Esophagus muscularis mucosa (tissue), 4 donors: ENCODE data around the gene NAV2. TPM values are rescaled to one million over a fixed set of nuclear protein-coding genes. Genes with fewer than 3 reads are reported as not detected.

Source experiments
- DNase-seq: peaks from one replicate; pipeline ENCODE4 v3.0.0-alpha.2; 2017; ENCODE audit errors: extremely low spot score
- H3K27ac ChIP-seq, 4 donors: fragments of 200-600 bp; sonication (generic); replicated peaks in 1 of 4; 1 replicate in 3 of 4; 2 replicates in 1 of 4; pipeline ENCODE4 v1.5.1; 2016 to 2019; ENCODE audit warnings: mild to moderate bottlenecking in 1 of 4
- H3K27me3 ChIP-seq, 4 donors: fragments of 200-600 bp; sonication (generic); one replicate each; pipeline versions ENCODE4 v1.5.1 to v1.6.0; 2016 to 2019
- H3K36me3 ChIP-seq, 4 donors: fragments of 200-600 bp; sonication (generic); one replicate each; pipeline ENCODE4 v1.5.1; 2016 to 2019
- H3K4me1 ChIP-seq, 4 donors: fragments of 200-600 bp; sonication (generic); one replicate each; pipeline ENCODE4 v1.5.1; 2016 to 2019
- H3K4me3 ChIP-seq, 4 donors: fragments of 200-600 bp; sonication (generic); 1 replicate in 2 of 4; 2 replicates in 2 of 4; pipeline ENCODE4 v1.5.1; 2016 to 2019; ENCODE audit warnings: mild to moderate bottlenecking in 4 of 4, moderate library complexity in 1 of 4
- H3K9me3 ChIP-seq, 4 donors: fragments of 200-600 bp; sonication (generic); 1 replicate in 3 of 4; 2 replicates in 1 of 4; pipeline ENCODE4 v1.5.1; 2016 to 2019
- CTCF ChIP-seq, 3 experiments: fragments of 200-600 bp in 2 of 3; fragments of 450-650 bp in 1 of 3; sonication (generic) in 2 of 3; IDR thresholded peaks; one replicate each; pipeline ENCODE4 v1.5.1; 2017 to 2019; ENCODE audit warnings: antibody characterized with exemption in 3 of 3, mild to moderate bottlenecking in 2 of 3, moderate library complexity in 1 of 3
- EP300 ChIP-seq: sonication (generic); formaldehyde crosslinking; IDR thresholded peaks from one replicate; pipeline ENCODE4 v1.6.1; 2017; ENCODE audit warnings: antibody characterized with exemption
- POLR2A ChIP-seq: fragments of 450-650 bp; IDR thresholded peaks from one replicate; pipeline ENCODE4 v1.6.1; 2017; ENCODE audit warnings: antibody characterized with exemption, moderate library complexity, mild to moderate bottlenecking, low read depth
- POLR2AphosphoS5 ChIP-seq, 2 donors: sonication (generic); formaldehyde crosslinking; IDR thresholded peaks; one replicate each; pipeline ENCODE4 v1.6.1; 2017; ENCODE audit warnings: antibody characterized with exemption in 2 of 2
- WGBS: methylation state at CpG from one replicate; pipeline ENCODE4 v1.1.5; 2018; 5-methylcytosine and 5-hydroxymethylcytosine counted together
- intact Hi-C: fragments of 100-400 bp; cut with DNase I; formaldehyde crosslinking; loops from one replicate; pipeline ENCODE4 v1.15.1; 2023
- total RNA-seq, 4 donors: library from RNA; depleted of rRNA; stranded (reverse); fragments of >200 nt; gene quantifications; one replicate each; pipeline versions ENCODE4 v1.1.0 to v1.2.1, GENCODE V29; 2016

NAV2 gene
- total RNA-seq, 4 donors from 2014 or later: 21.9 to 57.0 (median 37.5) TPM

DNA sequence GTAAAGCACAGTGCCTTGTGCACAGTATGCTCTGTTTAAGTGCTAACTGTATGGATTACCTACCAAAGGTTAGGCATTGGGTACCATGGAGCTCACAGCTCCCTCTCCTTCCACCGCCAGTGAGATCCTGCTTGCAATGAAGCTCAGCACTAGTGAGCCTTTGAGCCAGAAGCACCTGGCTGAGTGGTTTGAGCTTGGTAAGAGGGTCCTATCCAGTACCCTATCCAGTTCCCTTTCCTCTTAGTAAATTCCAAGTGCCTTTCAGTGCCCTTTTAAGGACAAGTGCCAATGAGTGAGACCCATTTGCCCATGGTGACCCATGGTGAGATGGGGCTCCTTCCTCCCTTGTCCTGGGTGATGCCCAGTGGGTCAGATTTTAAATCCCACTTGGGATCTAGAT is 43.1 kb upstream of the NAV2 start:
- Histone ChIP-seq H3K27me3 (no peaks in the 10 kb centered on the region), H3K36me3 (no peaks in the 10 kb centered on the region), H3K9me3 (no peaks in the 10 kb centered on the region), H3K4me3 (no peak overlapping the region), H3K27ac (no peak overlapping the region), H3K4me1 (peaks cover 21 to 54% (median 53%) of the 10 kb centered on the region in 4 donors)
- intact Hi-C loops: no loop called here
- no peak for DNase-seq
- WGBS: 100% methylated on average over 1 of the region's 1 CpG
- TF ChIP-seq POLR2AphosphoS5 (IDR thresholded peaks at IDR 0.05): no peak
- no peak for TF ChIP-seq POLR2A
- TF ChIP-seq EP300: no peak
- TF ChIP-seq CTCF (IDR thresholded peaks at IDR 0.05): no peak

DNA sequence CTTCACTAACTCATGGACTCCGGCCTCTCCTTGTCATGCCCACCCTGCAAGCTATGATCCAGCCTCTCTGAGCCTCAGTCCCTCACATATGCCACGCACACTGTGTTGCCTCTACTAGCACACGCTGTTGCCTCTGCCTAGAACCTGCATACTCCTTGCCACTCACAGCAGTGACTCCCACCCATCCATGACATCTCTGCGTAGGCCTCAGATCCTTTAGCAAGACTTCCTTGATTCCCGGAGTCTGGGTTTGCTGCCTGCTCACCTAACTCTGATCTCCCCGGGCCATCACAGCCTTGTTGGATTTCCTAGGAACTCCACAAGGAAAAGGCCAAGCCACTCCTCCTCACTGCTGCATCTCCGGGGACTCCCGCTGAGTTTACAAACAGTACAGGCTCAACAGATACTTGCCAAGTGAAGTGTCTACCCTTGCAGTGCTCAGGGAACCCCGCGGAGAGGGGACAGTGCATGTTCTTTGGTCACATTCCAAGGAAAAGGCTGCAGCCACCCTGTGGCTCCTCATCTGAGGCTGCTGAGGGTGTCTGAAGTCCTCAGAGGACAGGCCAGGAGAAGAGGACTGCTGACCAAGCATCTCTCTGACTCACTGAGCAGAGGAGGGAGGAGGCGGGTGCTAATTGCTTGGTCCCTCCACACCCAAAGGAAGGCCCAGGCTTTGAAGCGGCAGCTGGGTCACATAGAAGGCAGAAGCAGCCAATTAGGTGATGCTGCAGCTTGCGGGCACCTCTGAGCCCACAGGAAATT is 42.4 kb upstream of the NAV2 start:
- intact Hi-C loops: no loop called here

GRCh38 chr11:19672586-19673206 is 39.9 kb upstream of the NAV2 start:
- TF ChIP-seq EP300 (no peak), POLR2AphosphoS5 (IDR thresholded peaks at IDR 0.05) (no peak), POLR2A (no peak), CTCF (IDR thresholded peaks at IDR 0.05) (no peak)
- peaks cover 33 to 80% (median 79%) of the 10 kb centered on the region in 4 donors for H3K4me1 ChIP-seq
- H3K4me3 ChIP-seq: no peak overlapping the region
- DNase-seq: no peak
- H3K36me3 ChIP-seq: no peaks in the 10 kb centered on the region
- WGBS: 85% methylated on average over 2 of the region's 2 CpGs
- no peaks in the 10 kb centered on the region for H3K9me3 ChIP-seq
- peak overlapping the region; percentile 85 to 92 (median 90) for H3K27ac ChIP-seq
- intact Hi-C loops: no loop called here
- no peaks in the 10 kb centered on the region for H3K27me3 ChIP-seq

More for the DNA sequence above, 42.4 kb upstream of the NAV2 start:
- no peak for TF ChIP-seq POLR2A
- no peak for TF ChIP-seq CTCF (IDR thresholded peaks at IDR 0.05)
- no peak for TF ChIP-seq POLR2AphosphoS5 (IDR thresholded peaks at IDR 0.05)
- no peak for TF ChIP-seq EP300
- DNase-seq: no peak
- H3K4me3 ChIP-seq: no peak overlapping the region
- 67% methylated on average over 13 of the region's 13 CpGs for WGBS
- H3K36me3 ChIP-seq: no peaks in the 10 kb centered on the region
- peaks cover 24 to 57% (median 57%) of the 10 kb centered on the region in 4 donors for H3K4me1 ChIP-seq
- H3K27me3 ChIP-seq: no peaks in the 10 kb centered on the region
- H3K27ac ChIP-seq: peak overlapping the region; percentile 9 to 92 (median 30)
- no peaks in the 10 kb centered on the region for H3K9me3 ChIP-seq

DNA sequence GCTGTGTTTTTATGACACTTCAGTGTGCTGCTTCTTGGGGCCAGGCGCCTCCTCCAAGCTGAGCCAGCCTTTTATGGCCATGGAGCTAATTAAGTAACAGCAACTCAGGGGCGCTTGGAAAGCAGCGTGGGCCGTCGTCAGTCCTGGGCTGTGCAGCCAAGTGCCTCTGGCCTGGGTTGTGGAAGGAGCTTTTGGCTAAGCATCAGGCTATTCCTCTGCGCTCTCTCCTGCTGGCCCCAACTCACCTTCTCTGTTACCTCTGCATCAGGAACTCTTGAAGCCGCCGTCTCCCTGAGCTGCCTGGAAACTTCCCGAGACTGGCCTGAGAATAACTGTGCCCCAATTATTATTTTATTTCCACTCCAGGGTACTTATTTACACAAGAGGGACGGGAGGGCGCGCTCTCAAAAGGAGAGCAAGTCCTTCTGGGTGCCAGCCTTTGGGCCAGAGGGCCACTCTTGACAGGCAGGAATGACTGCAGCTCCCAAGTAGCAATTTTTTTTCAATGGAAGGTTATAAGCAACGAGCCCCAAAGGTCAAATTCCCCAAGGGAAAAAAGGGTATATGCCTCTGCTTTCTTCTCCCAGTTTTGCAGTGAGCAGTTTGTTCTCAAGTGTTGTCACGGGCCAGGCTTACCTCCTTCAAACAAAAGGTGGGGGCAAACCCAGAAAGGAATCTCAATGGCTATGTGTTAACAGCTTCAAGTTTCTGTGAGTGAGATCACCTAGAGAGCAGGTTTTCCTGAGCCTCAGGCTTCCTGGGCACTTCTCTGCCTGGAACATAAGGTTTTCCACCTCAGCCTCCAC is 38.5 kb upstream of the NAV2 start:
- Histone ChIP-seq H3K27me3 (no peaks in the 10 kb centered on the region), H3K36me3 (no peaks in the 10 kb centered on the region), H3K4me1 (peaks cover 41 to 93% (median 85%) of the 10 kb centered on the region in 4 donors), H3K4me3 (no peak overlapping the region), H3K9me3 (no peaks in the 10 kb centered on the region), H3K27ac (peak overlapping the region; percentile 85 to 92 (median 90))
- TF ChIP-seq EP300 (peak; percentile 27), POLR2AphosphoS5 (IDR thresholded peaks at IDR 0.05) (peak; percentile 87 to 88), POLR2A (no peak), CTCF (IDR thresholded peaks at IDR 0.05) (no peak)
- peak; percentile 96 for DNase-seq
- intact Hi-C loops: no loop called here
- 31% methylated on average over 13 of the region's 14 CpGs for WGBS
